GDM1 (cell line): ENCODE data around the gene NOTCH3.

Experiments used
- DNase-seq: peaks from one replicate; lab custom pipeline; 2025; lab: John Stamatoyannopoulos, UW

NOTCH3 gene

GRCh38 chr19:15235781-15236180, 35.0 kb upstream of the NOTCH3 start:
- no peak for DNase-seq

- DNase-seq, result no peak
These were observed 33.8 kb upstream of the NOTCH3 start for GRCh38 chr19:15234431-15235130.

- no peak for DNase-seq
These were observed 30.5 kb upstream of the NOTCH3 start for GRCh38 chr19:15231271-15231670.

- DNase-seq, result no peak
These were observed 26.5 kb upstream of the NOTCH3 start for GRCh38 chr19:15227261-15227660.

- no peak for DNase-seq
These were observed 25.0 kb upstream of the NOTCH3 start for GRCh38 chr19:15225760-15226159.

GRCh38 chr19:15223649-15224361, 23.0 kb upstream of the NOTCH3 start:
- no peak for DNase-seq

- DNase-seq, result peak; percentile 81
These were observed 22.2 kb upstream of the NOTCH3 start for GRCh38 chr19:15222738-15223648.

GRCh38 chr19:15220833-15221232, 20.0 kb upstream of the NOTCH3 start:
- no peak for DNase-seq

GRCh38 chr19:15218501-15218900, 17.7 kb upstream of the NOTCH3 start:
- no peak for DNase-seq

GRCh38 chr19:15216363-15216762, 15.6 kb upstream of the NOTCH3 start:
- DNase-seq, result no peak

- no peak for DNase-seq
These were observed 13.1 kb upstream of the NOTCH3 start for GRCh38 chr19:15213715-15214381.

GRCh38 chr19:15212711-15213110, 11.9 kb upstream of the NOTCH3 start:
- DNase-seq, result no peak

GRCh38 chr19:15210323-15210781, 9.6 kb upstream of the NOTCH3 start:
- no peak for DNase-seq

GRCh38 chr19:15201374-15202023, 704 bp upstream of the NOTCH3 start:
- no peak for DNase-seq

- no peak for DNase-seq
These were observed 888 bp downstream of the NOTCH3 start for GRCh38 chr19:15199661-15200552.

GRCh38 chr19:15198951-15199660, 1.7 kb downstream of the NOTCH3 start:
- no peak for DNase-seq

GRCh38 chr19:15197942-15198341, 2.9 kb downstream of the NOTCH3 start:
- DNase-seq, result no peak

- no peak for DNase-seq
These were observed 3.4 kb downstream of the NOTCH3 start for GRCh38 chr19:15197275-15197941.

GRCh38 chr19:15196360-15197005, 4.3 kb downstream of the NOTCH3 start:
- DNase-seq, result no peak
